Stimulated activated CD8-positive, alpha-beta memory T cell treated with anti-CD3 and anti-CD28 coated beads, Interleukin-7, amount 100 ng/mL, for 48 hours (primary cell): Measurements from ENCODE around the gene SERAC1.

ENCODE experiments used
- DNase-seq, 2 donors: peaks; one replicate each; pipeline ENCODE4 v3.0.0-alpha.2; 2020; ENCODE audit warnings: low read depth in 1 of 2; ENCODE audit errors: extremely low read depth in 1 of 2

SERAC1 gene

DNA sequence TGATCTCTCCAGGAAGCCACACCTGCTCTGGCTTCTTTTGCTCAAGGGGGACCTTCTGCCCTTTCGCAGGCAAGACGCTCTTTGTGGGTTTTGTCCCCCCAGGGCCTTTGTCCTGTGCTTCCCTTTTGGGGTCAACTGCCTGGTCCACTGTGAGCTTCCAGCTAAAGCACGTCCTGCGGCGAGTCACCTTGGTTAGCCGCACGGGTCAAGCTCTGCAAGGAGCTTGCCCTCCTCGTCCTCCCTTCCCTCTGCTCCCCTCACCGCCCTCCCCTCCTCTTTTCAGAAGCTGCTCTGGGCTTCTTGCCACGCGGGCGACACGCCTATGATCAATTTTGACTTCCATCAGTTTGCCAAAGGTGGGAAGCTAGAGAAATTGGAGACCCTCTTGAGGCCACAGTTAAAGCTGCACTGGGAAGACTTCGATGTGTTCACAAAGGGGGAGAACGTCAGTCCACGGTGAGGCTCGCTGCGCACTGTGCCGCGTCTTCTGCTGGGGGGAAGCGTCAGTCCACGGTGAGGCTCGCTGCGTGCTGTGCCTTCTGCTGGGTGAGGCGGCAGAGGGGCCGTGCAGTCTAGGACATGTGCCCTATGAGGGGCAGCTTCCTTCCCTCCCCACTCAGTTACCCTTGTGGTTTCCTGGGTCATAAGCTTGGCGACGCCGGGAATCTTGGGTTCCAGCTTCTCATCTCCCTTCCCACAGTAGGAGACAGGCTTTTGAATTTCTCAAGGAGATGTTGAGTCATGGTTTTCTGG is 106.2 kb downstream of the SERAC1 start:
- no peak for DNase-seq

- no peak for DNase-seq
Measured at GRCh38 chr6:158061361-158061708, 106.7 kb downstream of the SERAC1 start.

- no peak for DNase-seq
Measured at GRCh38 chr6:158060455-158061360, 107.4 kb downstream of the SERAC1 start.
